Measurements from ENCODE around the gene EPB41L1. TPM values are rescaled to one million over a fixed set of nuclear protein-coding genes. Genes with fewer than 3 reads are reported as not detected.

EPB41L1 gene
- total RNA-seq, 1 donor from 2014 or later, result 31.4 TPM

GRCh38 chr20:36261389-36262105 is 107.0 kb downstream of the EPB41L1 start:
- H3K27ac Mint-ChIP-seq (ENCODE audit: unreplicated experiment), result no peak overlapping the region
- DNase-seq (ENCODE audit: extremely low spot score, unreplicated experiment), result no peak

DNA sequence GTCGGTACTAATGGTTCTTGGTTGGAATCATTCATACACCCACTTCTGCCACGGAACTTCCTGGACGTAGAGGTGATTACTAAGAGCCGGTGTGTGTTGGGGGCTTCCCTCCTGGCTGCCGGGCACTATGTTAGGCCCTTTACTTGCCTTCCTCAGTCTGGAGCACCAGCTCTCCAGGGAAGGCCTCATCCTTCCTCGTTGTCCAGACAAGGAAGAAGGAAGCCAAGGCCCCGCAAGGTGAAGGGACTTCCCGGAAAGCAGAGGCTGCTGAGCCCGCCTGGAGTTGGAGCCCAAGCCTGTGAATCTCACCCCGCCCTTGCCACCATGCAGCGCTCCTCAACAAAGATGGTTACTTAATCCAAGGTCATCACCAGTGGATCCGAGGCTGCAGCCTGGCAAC is 107.9 kb downstream of the EPB41L1 start:
- H3K4me3 Mint-ChIP-seq (ENCODE audit: unreplicated experiment), result no peak overlapping the region

More at GRCh38 chr20:36261389-36262105, 107.0 kb downstream of the EPB41L1 start:
- no peaks in the 10 kb centered on the region for H3K9me3 Mint-ChIP-seq (ENCODE audit: unreplicated experiment)
- peaks cover 8% of the 10 kb centered on the region for H3K36me3 Mint-ChIP-seq (ENCODE audit: unreplicated experiment)
- H3K27me3 Mint-ChIP-seq (ENCODE audit: unreplicated experiment), result peaks cover 7% of the 10 kb centered on the region
- H3K4me1 Mint-ChIP-seq (ENCODE audit: unreplicated experiment), result no peaks in the 10 kb centered on the region
- H3K4me3 Mint-ChIP-seq (ENCODE audit: unreplicated experiment), result no peak overlapping the region
- TF ChIP-seq, protein P1, sequence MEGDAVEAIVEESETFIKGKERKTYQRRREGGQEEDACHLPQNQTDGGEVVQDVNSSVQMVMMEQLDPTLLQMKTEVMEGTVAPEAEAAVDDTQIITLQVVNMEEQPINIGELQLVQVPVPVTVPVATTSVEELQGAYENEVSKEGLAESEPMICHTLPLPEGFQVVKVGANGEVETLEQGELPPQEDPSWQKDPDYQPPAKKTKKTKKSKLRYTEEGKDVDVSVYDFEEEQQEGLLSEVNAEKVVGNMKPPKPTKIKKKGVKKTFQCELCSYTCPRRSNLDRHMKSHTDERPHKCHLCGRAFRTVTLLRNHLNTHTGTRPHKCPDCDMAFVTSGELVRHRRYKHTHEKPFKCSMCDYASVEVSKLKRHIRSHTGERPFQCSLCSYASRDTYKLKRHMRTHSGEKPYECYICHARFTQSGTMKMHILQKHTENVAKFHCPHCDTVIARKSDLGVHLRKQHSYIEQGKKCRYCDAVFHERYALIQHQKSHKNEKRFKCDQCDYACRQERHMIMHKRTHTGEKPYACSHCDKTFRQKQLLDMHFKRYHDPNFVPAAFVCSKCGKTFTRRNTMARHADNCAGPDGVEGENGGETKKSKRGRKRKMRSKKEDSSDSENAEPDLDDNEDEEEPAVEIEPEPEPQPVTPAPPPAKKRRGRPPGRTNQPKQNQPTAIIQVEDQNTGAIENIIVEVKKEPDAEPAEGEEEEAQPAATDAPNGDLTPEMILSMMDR (IDR thresholded peaks at IDR 0.05), result no peak

GRCh38 chr20:36264426-36265246 is 110.1 kb downstream of the EPB41L1 start:
- DNase-seq (ENCODE audit: extremely low spot score, unreplicated experiment), result no peak
- Mint-ChIP-seq H3K27me3 (ENCODE audit: unreplicated experiment) (peaks cover 7% of the 10 kb centered on the region), H3K36me3 (ENCODE audit: unreplicated experiment) (no peaks in the 10 kb centered on the region), H3K9me3 (ENCODE audit: unreplicated experiment) (no peaks in the 10 kb centered on the region), H3K27ac (ENCODE audit: unreplicated experiment) (no peak overlapping the region), H3K4me3 (ENCODE audit: unreplicated experiment) (no peak overlapping the region), H3K4me1 (ENCODE audit: unreplicated experiment) (no peaks in the 10 kb centered on the region)
- TF ChIP-seq, protein P1 (IDR thresholded peaks at IDR 0.05), result no peak

More for the DNA sequence above, 107.9 kb downstream of the EPB41L1 start:
- H3K27me3 Mint-ChIP-seq (ENCODE audit: unreplicated experiment), result peaks cover 7% of the 10 kb centered on the region
- no peak for DNase-seq (ENCODE audit: extremely low spot score, unreplicated experiment)
- H3K36me3 Mint-ChIP-seq (ENCODE audit: unreplicated experiment), result no peaks in the 10 kb centered on the region
- H3K4me1 Mint-ChIP-seq (ENCODE audit: unreplicated experiment), result no peaks in the 10 kb centered on the region
- no peak overlapping the region for H3K27ac Mint-ChIP-seq (ENCODE audit: unreplicated experiment)
- H3K9me3 Mint-ChIP-seq (ENCODE audit: unreplicated experiment), result no peaks in the 10 kb centered on the region
- TF ChIP-seq, protein P1 (IDR thresholded peaks at IDR 0.05), result no peak

DNA sequence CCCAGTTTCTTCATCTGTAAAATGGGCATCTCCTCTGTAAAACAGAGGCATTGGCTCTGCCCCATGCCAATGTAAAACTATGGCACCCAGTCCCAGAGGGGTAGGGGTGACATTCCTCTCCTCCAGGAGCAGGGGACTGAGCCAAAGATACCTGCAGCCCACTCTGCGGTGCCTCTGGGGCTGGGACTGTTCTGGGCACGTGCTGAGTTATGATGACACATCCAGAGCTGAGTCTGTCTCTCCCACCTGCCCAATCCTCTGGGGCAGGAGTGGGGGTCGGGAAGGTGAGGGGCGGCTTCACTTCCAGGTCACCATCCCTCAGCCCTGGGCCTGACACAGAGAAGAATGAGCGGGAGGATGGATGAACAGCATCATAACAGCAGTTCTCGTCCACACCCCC is 111.6 kb downstream of the EPB41L1 start:
- Mint-ChIP-seq H3K9me3 (ENCODE audit: unreplicated experiment) (no peaks in the 10 kb centered on the region), H3K4me3 (ENCODE audit: unreplicated experiment) (no peak overlapping the region), H3K36me3 (ENCODE audit: unreplicated experiment) (no peaks in the 10 kb centered on the region), H3K4me1 (ENCODE audit: unreplicated experiment) (no peaks in the 10 kb centered on the region), H3K27ac (ENCODE audit: unreplicated experiment) (no peak overlapping the region), H3K27me3 (ENCODE audit: unreplicated experiment) (peaks cover 7% of the 10 kb centered on the region)
- TF ChIP-seq, protein P1 (IDR thresholded peaks at IDR 0.05), result no peak
- no peak for DNase-seq (ENCODE audit: extremely low spot score, unreplicated experiment)
